K562 (cell line): ENCODE results near the gene EPX.

Experiments
- CTCF ChIP-seq, 3 experiments: IDR thresholded peaks in 2 of 3; conservative IDR thresholded peaks in 1 of 3; 2 replicates each; pipeline ENCODE4 v1.5.1; 2011 to 2012; ENCODE audit warnings: low read length in 3 of 3, mild to moderate bottlenecking in 3 of 3, control low read depth in 2 of 3, improper control_type of control experiment in 1 of 3, inconsistent platforms in 1 of 3, low read depth in 1 of 3, mixed read lengths in 1 of 3, moderate library complexity in 1 of 3; ENCODE audit not compliant: insufficient read depth in 2 of 3
- PHB2 ChIP-seq: fragments of 450-650 bp; IDR thresholded peaks from 2 replicates; pipeline ENCODE4 v1.6.1; 2017; ENCODE audit warnings: low read depth
- SNRNP70 ChIP-seq: fragments of 200-400 bp; formaldehyde crosslinking; optimal IDR thresholded peaks from 2 replicates; pipeline ENCODE3; 2017; ENCODE audit warnings: low read depth, low read length
- TARDBP ChIP-seq: fragments of 450-650 bp; IDR thresholded peaks from 2 replicates; pipeline ENCODE4 v1.6.1; 2016
- TOE1 ChIP-seq, 2 experiments: fragments of 450-650 bp in 1 of 2; sonication (generic) in 1 of 2; formaldehyde crosslinking in 1 of 2; IDR thresholded peaks; 2 replicates each; pipeline versions ENCODE4 v1.7.1 to v1.8.0; 2016 to 2022; ENCODE audit warnings: borderline replicate concordance in 2 of 2, mild to moderate bottlenecking in 2 of 2, antibody characterized with exemption in 1 of 2, inconsistent platforms in 1 of 2, low read depth in 1 of 2, missing genetic modification reagents in 1 of 2, moderate library complexity in 1 of 2
- ZBTB9 ChIP-seq: fragments of 450-650 bp; formaldehyde crosslinking; IDR thresholded peaks from 2 replicates; pipeline ENCODE4 v1.4.0; 2020; ENCODE audit warnings: mild to moderate bottlenecking, moderate library complexity
- ZC3H4 ChIP-seq: sonication (generic); formaldehyde crosslinking; IDR thresholded peaks from 2 replicates; pipeline ENCODE4 v1.9.0; 2021; ENCODE audit warnings: missing genetic modification reagents, borderline replicate concordance
- ZNF311 ChIP-seq: fragments of 250-450 bp; sonication (Bioruptor Pico); IDR thresholded peaks from 2 replicates; pipeline ENCODE4 v1.4.0; 2020; ENCODE audit warnings: mild to moderate bottlenecking, moderate library complexity

GRCh38 chr17:58229881-58230280 lies 37.4 kb downstream of the EPX start:
- TF ChIP-seq SNRNP70 = no peak
- TF ChIP-seq CTCF (IDR thresholded peaks at IDR 0.05 in 2 of 3, conservative IDR thresholded peaks at IDR 0.05 in 1 of 3; ENCODE audit: insufficient read depth in 2 of 3, low read depth in 1 of 3, low read length in 3 of 3) = no peak
- no peak for TF ChIP-seq TARDBP
- no peak for TF ChIP-seq PHB2
- no peak for TF ChIP-seq ZNF311 (CRISPR knock-in tag)
- no peak for TF ChIP-seq ZC3H4
- no peak for TF ChIP-seq TOE1 (IDR thresholded peaks at IDR 0.05; ENCODE audit: borderline replicate concordance)
- no peak for TF ChIP-seq TOE1 (CRISPR knock-in tag; IDR thresholded peaks at IDR 0.05; ENCODE audit: borderline replicate concordance, low read depth)
- TF ChIP-seq ZBTB9 (CRISPR knock-in tag) = no peak
